Measurements from ENCODE around the gene ABI3.
"Not testable (repeated sequence)": the region's sequence is repeated elsewhere in the genome, so short reads cannot be mapped to it uniquely, and the experiment has no call there.

ABI3 gene

GRCh38 chr17:49210158-49211029, at the start of gene ABI3, which contains the start of gene GNGT2:
TSS of gene ABI3 (plus strand) at chr17:49210707. CDS start at chr17:49210725, 18 bp downstream.
TSS of gene GNGT2 (minus strand) at chr17:49210574. CDS start at chr17:49207422, 3,152 bp downstream.
- Histone ChIP-seq H3K9ac (ENCODE audit: low read length) (no peak within 1 kb of the TSS), H3K4me1 (ENCODE audit: control insufficient read depth, insufficient read depth, low read length) (peaks cover 4% of the 10 kb centered on the region), H3K4me3 (ENCODE audit: low read length) (no peak within 1 kb of the TSS), H3K27me3 (replicated peaks; ENCODE audit: control insufficient read depth, insufficient read depth, low read length) (peaks cover 52% of the 10 kb centered on the region), H3K9me3 (ENCODE audit: control insufficient read depth, low read length) (no peaks in the 10 kb centered on the region), H3K36me3 (ENCODE audit: control insufficient read depth, insufficient read depth, low read length, severe bottlenecking) (no peaks in the 10 kb centered on the region)
- no peak for DNase-seq (ENCODE audit: low read depth)

GRCh38 chr17:49162866-49163265, 47.6 kb upstream of the ABI3 start:
- Histone ChIP-seq H3K36me3 (ENCODE audit: control insufficient read depth, insufficient read depth, low read length, severe bottlenecking) (no peaks in the 10 kb centered on the region), H3K4me3 (ENCODE audit: low read length) (no peak overlapping the region), H3K27me3 (replicated peaks; ENCODE audit: control insufficient read depth, insufficient read depth, low read length) (peaks cover 56% of the 10 kb centered on the region), H3K9ac (ENCODE audit: low read length) (no peak overlapping the region), H3K4me1 (ENCODE audit: control insufficient read depth, insufficient read depth, low read length) (no peaks in the 10 kb centered on the region), H3K9me3 (ENCODE audit: control insufficient read depth, low read length) (peaks cover 3% of the 10 kb centered on the region)
- no peak for DNase-seq (ENCODE audit: low read depth)

GRCh38 chr17:49165143-49165542, 45.4 kb upstream of the ABI3 start:
- no peak overlapping the region for H3K9ac ChIP-seq (ENCODE audit: low read length)
- peaks cover 11% of the 10 kb centered on the region for H3K9me3 ChIP-seq (ENCODE audit: control insufficient read depth, low read length)
- H3K27me3 ChIP-seq (replicated peaks; ENCODE audit: control insufficient read depth, insufficient read depth, low read length): peaks cover 60% of the 10 kb centered on the region
- no peaks in the 10 kb centered on the region for H3K4me1 ChIP-seq (ENCODE audit: control insufficient read depth, insufficient read depth, low read length)
- no peak for DNase-seq (ENCODE audit: low read depth)
- H3K4me3 ChIP-seq (ENCODE audit: low read length): no peak overlapping the region
- H3K36me3 ChIP-seq (ENCODE audit: control insufficient read depth, insufficient read depth, low read length, severe bottlenecking): no peaks in the 10 kb centered on the region

GRCh38 chr17:49168706-49169105, 41.8 kb upstream of the ABI3 start:
- no peak overlapping the region for H3K4me3 ChIP-seq (ENCODE audit: low read length)
- no peak overlapping the region for H3K9ac ChIP-seq (ENCODE audit: low read length)
- H3K36me3 ChIP-seq (ENCODE audit: control insufficient read depth, insufficient read depth, low read length, severe bottlenecking): no peaks in the 10 kb centered on the region
- DNase-seq (ENCODE audit: low read depth): no peak
- no peaks in the 10 kb centered on the region for H3K4me1 ChIP-seq (ENCODE audit: control insufficient read depth, insufficient read depth, low read length)
- peaks cover 57% of the 10 kb centered on the region for H3K27me3 ChIP-seq (replicated peaks; ENCODE audit: control insufficient read depth, insufficient read depth, low read length)
- peaks cover 32% of the 10 kb centered on the region for H3K9me3 ChIP-seq (ENCODE audit: control insufficient read depth, low read length)

GRCh38 chr17:49170216-49170615, 40.3 kb upstream of the ABI3 start:
- Histone ChIP-seq H3K27me3 (replicated peaks; ENCODE audit: control insufficient read depth, insufficient read depth, low read length) (peaks cover 45% of the 10 kb centered on the region), H3K4me1 (ENCODE audit: control insufficient read depth, insufficient read depth, low read length) (no peaks in the 10 kb centered on the region), H3K9ac (ENCODE audit: low read length) (no peak overlapping the region), H3K9me3 (ENCODE audit: control insufficient read depth, low read length) (peaks cover 38% of the 10 kb centered on the region), H3K4me3 (ENCODE audit: low read length) (no peak overlapping the region), H3K36me3 (ENCODE audit: control insufficient read depth, insufficient read depth, low read length, severe bottlenecking) (no peaks in the 10 kb centered on the region)
- DNase-seq (ENCODE audit: low read depth): no peak

GRCh38 chr17:49170711-49171110, 39.8 kb upstream of the ABI3 start:
- DNase-seq (ENCODE audit: low read depth); H3K4me1 ChIP-seq (ENCODE audit: control insufficient read depth, insufficient read depth, low read length); H3K9ac ChIP-seq (ENCODE audit: low read length); H3K36me3 ChIP-seq (ENCODE audit: control insufficient read depth, insufficient read depth, low read length, severe bottlenecking); H3K4me3 ChIP-seq (ENCODE audit: low read length): not testable (repeated sequence)
- Histone ChIP-seq H3K27me3 (replicated peaks; ENCODE audit: control insufficient read depth, insufficient read depth, low read length) (peaks cover 43% of the 10 kb centered on the region), H3K9me3 (ENCODE audit: control insufficient read depth, low read length) (peaks cover 43% of the 10 kb centered on the region)

- peaks cover 41% of the 10 kb centered on the region for H3K9me3 ChIP-seq (ENCODE audit: control insufficient read depth, low read length)
- not testable (repeated sequence) for H3K9ac ChIP-seq (ENCODE audit: low read length)
These were observed 34.5 kb upstream of the ABI3 start for GRCh38 chr17:49175978-49176377.

GRCh38 chr17:49180303-49180702, 30.2 kb upstream of the ABI3 start:
- Histone ChIP-seq H3K9me3 (ENCODE audit: control insufficient read depth, low read length) (peaks cover 27% of the 10 kb centered on the region), H3K36me3 (ENCODE audit: control insufficient read depth, insufficient read depth, low read length, severe bottlenecking) (no peaks in the 10 kb centered on the region), H3K27me3 (replicated peaks; ENCODE audit: control insufficient read depth, insufficient read depth, low read length) (peaks cover 8% of the 10 kb centered on the region), H3K4me1 (ENCODE audit: control insufficient read depth, insufficient read depth, low read length) (no peaks in the 10 kb centered on the region), H3K9ac (ENCODE audit: low read length) (no peak overlapping the region), H3K4me3 (ENCODE audit: low read length) (no peak overlapping the region)
- DNase-seq (ENCODE audit: low read depth): peak; percentile 79

More at GRCh38 chr17:49175978-49176377, 34.5 kb upstream of the ABI3 start:
- DNase-seq (ENCODE audit: low read depth); H3K27me3 ChIP-seq (replicated peaks; ENCODE audit: control insufficient read depth, insufficient read depth, low read length); H3K36me3 ChIP-seq (ENCODE audit: control insufficient read depth, insufficient read depth, low read length, severe bottlenecking); H3K4me1 ChIP-seq (ENCODE audit: control insufficient read depth, insufficient read depth, low read length); H3K4me3 ChIP-seq (ENCODE audit: low read length): not testable (repeated sequence)

- DNase-seq (ENCODE audit: low read depth): no peak
- peaks cover 19% of the 10 kb centered on the region for H3K9me3 ChIP-seq (ENCODE audit: control insufficient read depth, low read length)
These were observed 29.4 kb upstream of the ABI3 start for GRCh38 chr17:49180998-49181635.

GRCh38 chr17:49183341-49183740, 27.2 kb upstream of the ABI3 start:
- Histone ChIP-seq H3K9ac (ENCODE audit: low read length) (no peak overlapping the region), H3K36me3 (ENCODE audit: control insufficient read depth, insufficient read depth, low read length, severe bottlenecking) (no peaks in the 10 kb centered on the region), H3K9me3 (ENCODE audit: control insufficient read depth, low read length) (peaks cover 7% of the 10 kb centered on the region)

More at GRCh38 chr17:49180998-49181635, 29.4 kb upstream of the ABI3 start:
- H3K27me3 ChIP-seq (replicated peaks; ENCODE audit: control insufficient read depth, insufficient read depth, low read length): peaks cover 8% of the 10 kb centered on the region
- no peaks in the 10 kb centered on the region for H3K4me1 ChIP-seq (ENCODE audit: control insufficient read depth, insufficient read depth, low read length)
- no peaks in the 10 kb centered on the region for H3K36me3 ChIP-seq (ENCODE audit: control insufficient read depth, insufficient read depth, low read length, severe bottlenecking)
- H3K9ac ChIP-seq (ENCODE audit: low read length): no peak overlapping the region
- H3K4me3 ChIP-seq (ENCODE audit: low read length): no peak overlapping the region

GRCh38 chr17:49183801-49184200, 26.7 kb upstream of the ABI3 start:
- Histone ChIP-seq H3K4me1 (ENCODE audit: control insufficient read depth, insufficient read depth, low read length) (no peaks in the 10 kb centered on the region), H3K27me3 (replicated peaks; ENCODE audit: control insufficient read depth, insufficient read depth, low read length) (peaks cover 4% of the 10 kb centered on the region), H3K4me3 (ENCODE audit: low read length) (no peak overlapping the region), H3K9ac (ENCODE audit: low read length) (no peak overlapping the region), H3K9me3 (ENCODE audit: control insufficient read depth, low read length) (peaks cover 7% of the 10 kb centered on the region), H3K36me3 (ENCODE audit: control insufficient read depth, insufficient read depth, low read length, severe bottlenecking) (no peaks in the 10 kb centered on the region)
- DNase-seq (ENCODE audit: low read depth): no peak

More at GRCh38 chr17:49183341-49183740, 27.2 kb upstream of the ABI3 start:
- Histone ChIP-seq H3K4me3 (ENCODE audit: low read length) (no peak overlapping the region), H3K27me3 (replicated peaks; ENCODE audit: control insufficient read depth, insufficient read depth, low read length) (peaks cover 4% of the 10 kb centered on the region), H3K4me1 (ENCODE audit: control insufficient read depth, insufficient read depth, low read length) (no peaks in the 10 kb centered on the region)
- DNase-seq (ENCODE audit: low read depth): no peak
